Measurements from ENCODE around the gene LAG3. TPM values are rescaled to one million over a fixed set of nuclear protein-coding genes. Genes with fewer than 3 reads are reported as not detected.

LAG3 gene
- total RNA-seq, 4 donors from 2014 or later = 0.41 to 14.6 (median 4.0) TPM

- Histone ChIP-seq H3K27me3 (no peaks in the 10 kb centered on the region), H3K9me3 (no peaks in the 10 kb centered on the region), H3K4me1 (peaks cover 4 to 7% of the 10 kb centered on the region in 2 donors), H3K4me3 (peak overlapping the region in 1 of 2 donors; percentile 84), H3K36me3 (no peaks in the 10 kb centered on the region), H3K27ac (peak overlapping the region; percentile 97 to 100)
- TF ChIP-seq POLR2A (IDR thresholded peaks at IDR 0.05) = no peak
- TF ChIP-seq, protein P1, sequence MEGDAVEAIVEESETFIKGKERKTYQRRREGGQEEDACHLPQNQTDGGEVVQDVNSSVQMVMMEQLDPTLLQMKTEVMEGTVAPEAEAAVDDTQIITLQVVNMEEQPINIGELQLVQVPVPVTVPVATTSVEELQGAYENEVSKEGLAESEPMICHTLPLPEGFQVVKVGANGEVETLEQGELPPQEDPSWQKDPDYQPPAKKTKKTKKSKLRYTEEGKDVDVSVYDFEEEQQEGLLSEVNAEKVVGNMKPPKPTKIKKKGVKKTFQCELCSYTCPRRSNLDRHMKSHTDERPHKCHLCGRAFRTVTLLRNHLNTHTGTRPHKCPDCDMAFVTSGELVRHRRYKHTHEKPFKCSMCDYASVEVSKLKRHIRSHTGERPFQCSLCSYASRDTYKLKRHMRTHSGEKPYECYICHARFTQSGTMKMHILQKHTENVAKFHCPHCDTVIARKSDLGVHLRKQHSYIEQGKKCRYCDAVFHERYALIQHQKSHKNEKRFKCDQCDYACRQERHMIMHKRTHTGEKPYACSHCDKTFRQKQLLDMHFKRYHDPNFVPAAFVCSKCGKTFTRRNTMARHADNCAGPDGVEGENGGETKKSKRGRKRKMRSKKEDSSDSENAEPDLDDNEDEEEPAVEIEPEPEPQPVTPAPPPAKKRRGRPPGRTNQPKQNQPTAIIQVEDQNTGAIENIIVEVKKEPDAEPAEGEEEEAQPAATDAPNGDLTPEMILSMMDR (IDR thresholded peaks at IDR 0.05) = peak in 2 of 4 experiments; percentile 98 to 99
- DNase-seq = no peak
- intact Hi-C loops (cut with DNase I; ENCODE audit: low total_unique reads) = loop anchor here (10.0 kb wide), 1 partner anchor 71 kb away; the partner anchor contains the start of genes GPR162 and P3H3
These were observed 18.5 kb upstream of the LAG3 start for GRCh38 chr12:6753772-6754356.

DNA sequence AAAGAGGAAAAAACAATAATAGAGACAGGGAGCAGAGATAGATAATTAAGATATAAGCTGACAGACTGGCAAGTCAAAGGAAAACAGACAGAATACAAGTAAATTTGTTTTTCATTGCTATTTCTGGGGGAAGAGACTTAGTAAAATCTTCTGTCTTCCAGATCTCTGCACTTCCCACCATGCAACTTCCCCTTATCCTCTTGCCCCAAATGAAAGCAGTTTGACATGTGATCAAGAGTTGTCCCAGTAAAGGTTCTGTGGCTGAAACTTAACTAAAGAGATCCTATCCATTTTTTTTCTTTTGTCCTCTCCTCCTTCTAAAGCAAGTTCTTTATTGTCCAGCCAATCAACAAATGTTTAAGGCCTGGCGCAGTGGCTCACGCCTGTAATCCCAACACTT is 17.9 kb upstream of the LAG3 start:
- H3K4me1 ChIP-seq = peaks cover 4 to 7% of the 10 kb centered on the region in 2 donors
- no peak overlapping the region for H3K4me3 ChIP-seq
- DNase-seq = no peak
- H3K27me3 ChIP-seq = no peaks in the 10 kb centered on the region
- H3K9me3 ChIP-seq = no peaks in the 10 kb centered on the region
- intact Hi-C loops (cut with DNase I; ENCODE audit: low total_unique reads) = loop anchor here (10.0 kb wide), 1 partner anchor 70 kb away; the partner anchor contains the start of genes GPR162 and P3H3
- no peaks in the 10 kb centered on the region for H3K36me3 ChIP-seq
- H3K27ac ChIP-seq = peak overlapping the region; percentile 97 to 100
- no peak for TF ChIP-seq POLR2A (IDR thresholded peaks at IDR 0.05)
- TF ChIP-seq, protein P1 (IDR thresholded peaks at IDR 0.05) = no peak

DNA sequence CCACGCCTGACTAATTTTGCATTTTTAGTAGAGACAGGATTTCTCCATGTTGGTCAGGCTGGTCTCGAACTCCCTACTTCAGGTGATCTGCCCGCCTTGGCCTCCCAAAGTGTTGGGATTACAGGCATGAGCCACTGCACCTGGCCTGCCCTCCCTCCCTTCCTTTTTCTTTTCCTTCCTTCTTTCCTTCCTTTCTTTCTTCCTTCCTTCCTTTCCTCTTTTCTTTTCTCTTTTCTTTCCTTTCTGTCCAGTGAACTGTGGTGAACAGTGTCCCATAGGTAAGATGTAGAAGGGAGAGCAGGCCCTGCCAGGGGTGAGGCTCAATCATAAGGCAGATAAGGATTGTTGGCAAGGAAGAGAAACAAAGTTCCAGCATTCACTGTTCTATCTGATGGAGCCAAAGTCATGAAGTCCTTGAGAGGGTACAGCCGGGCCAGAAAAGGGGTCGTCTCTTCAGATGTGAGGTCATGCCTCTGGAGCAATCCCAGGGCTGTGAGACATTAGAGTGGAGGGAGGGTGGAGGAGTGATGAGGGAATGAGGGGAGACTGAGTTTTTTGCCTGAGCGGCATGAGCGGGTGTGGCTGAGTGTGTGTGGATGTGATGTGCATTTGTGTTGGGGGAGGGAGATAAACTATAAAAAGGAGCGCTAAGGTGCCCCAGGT is 15.2 kb upstream of the LAG3 start:
- no peaks in the 10 kb centered on the region for H3K9me3 ChIP-seq
- no peak for TF ChIP-seq POLR2A (IDR thresholded peaks at IDR 0.05)
- TF ChIP-seq, protein P1 (IDR thresholded peaks at IDR 0.05) = no peak
- H3K27me3 ChIP-seq = no peaks in the 10 kb centered on the region
- no peak for DNase-seq
- H3K4me3 ChIP-seq = no peak overlapping the region
- H3K36me3 ChIP-seq = no peaks in the 10 kb centered on the region
- peaks cover under 1 to 7% of the 10 kb centered on the region in 2 donors for H3K4me1 ChIP-seq
- intact Hi-C loops (cut with DNase I; ENCODE audit: low total_unique reads) = loop anchor here (10.0 kb wide), 1 partner anchor 68 kb away; the partner anchor contains the start of genes GPR162 and P3H3
- no peak overlapping the region for H3K27ac ChIP-seq

DNA sequence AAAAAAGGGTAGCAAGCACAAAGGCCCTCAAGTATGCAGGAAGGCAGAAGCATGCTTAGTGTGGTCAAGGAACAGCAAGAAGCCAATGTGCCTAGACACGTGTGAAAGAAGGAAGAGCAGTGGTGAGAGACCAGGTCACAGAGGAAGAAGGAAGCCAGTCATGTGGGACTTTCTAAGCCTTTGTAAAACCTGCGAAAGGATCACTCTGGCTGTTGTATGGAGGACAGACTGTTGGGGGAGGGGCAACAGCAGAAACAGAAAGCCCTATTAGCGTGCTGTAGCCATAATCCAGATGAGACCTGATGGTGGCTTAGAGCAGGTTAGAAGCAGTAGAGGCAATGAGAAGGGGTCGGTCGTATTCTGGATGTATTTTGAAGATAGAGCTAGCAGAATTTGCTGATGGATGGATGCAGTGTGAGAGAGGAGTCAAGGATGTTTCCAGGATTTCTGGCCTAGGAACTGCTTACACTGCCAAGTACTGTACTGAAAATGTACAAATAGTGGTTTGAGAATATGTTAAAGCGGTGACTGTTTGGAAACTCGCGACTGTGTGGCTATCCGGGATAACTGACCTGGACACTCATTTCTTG is 13.7 kb upstream of the LAG3 start:
- Histone ChIP-seq H3K27ac (no peak overlapping the region), H3K9me3 (no peaks in the 10 kb centered on the region), H3K36me3 (no peaks in the 10 kb centered on the region), H3K4me1 (peaks cover 0 to 7% of the 10 kb centered on the region in 2 donors), H3K27me3 (no peaks in the 10 kb centered on the region), H3K4me3 (no peak overlapping the region)
- no peak for DNase-seq
- intact Hi-C loops (cut with DNase I; ENCODE audit: low total_unique reads) = loop anchor here (10.0 kb wide), 1 partner anchor 66 kb away; the partner anchor contains the start of genes GPR162 and P3H3
- TF ChIP-seq POLR2A (IDR thresholded peaks at IDR 0.05) = no peak
- TF ChIP-seq, protein P1 (IDR thresholded peaks at IDR 0.05) = no peak

DNA sequence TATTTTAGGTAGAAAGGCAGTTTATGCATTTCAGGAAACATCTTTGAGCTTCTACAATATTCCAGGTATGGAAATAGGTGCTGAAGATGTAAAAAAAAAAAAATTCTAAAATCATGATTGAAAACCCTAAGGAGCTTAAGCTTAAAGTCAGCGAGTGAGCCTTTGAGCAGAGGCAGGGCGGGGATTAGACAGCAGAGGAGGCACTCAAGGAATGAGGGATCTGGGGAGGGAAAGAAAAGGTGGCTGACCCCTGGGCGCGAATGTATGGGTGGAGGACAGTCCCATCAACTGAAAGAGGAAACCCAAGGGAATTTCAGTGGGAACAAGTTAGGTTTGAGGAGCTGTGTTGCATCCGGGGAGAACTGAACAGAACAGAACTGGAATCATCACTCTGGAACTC is 12.6 kb upstream of the LAG3 start:
- no peaks in the 10 kb centered on the region for H3K9me3 ChIP-seq
- intact Hi-C loops (cut with DNase I; ENCODE audit: low total_unique reads) = loop anchor here (10.0 kb wide), 1 partner anchor 65 kb away; the partner anchor contains the start of genes GPR162 and P3H3
- H3K27me3 ChIP-seq = no peaks in the 10 kb centered on the region
- no peak for TF ChIP-seq POLR2A (IDR thresholded peaks at IDR 0.05)
- TF ChIP-seq, protein P1 (IDR thresholded peaks at IDR 0.05) = no peak
- no peak for DNase-seq
- no peaks in the 10 kb centered on the region for H3K4me1 ChIP-seq
- H3K36me3 ChIP-seq = no peaks in the 10 kb centered on the region
- no peak overlapping the region for H3K4me3 ChIP-seq
- H3K27ac ChIP-seq = no peak overlapping the region
